GM10266 (cell line): Measurements from ENCODE around the gene MAD2L2.

Experiments
- DNase-seq: peaks from one replicate; pipeline ENCODE4 v3.0.0; 2012; ENCODE audit errors: extremely low spot score
- TF ChIP-seq, protein P1 (sequence below): IDR thresholded peaks from 2 replicates; pipeline ENCODE4 v1.5.1; 2012; ENCODE audit warnings: mild to moderate bottlenecking, low read depth; ENCODE audit not compliant: control insufficient read depth, insufficient read depth; ENCODE audit errors: missing control alignments

MAD2L2 gene

DNA sequence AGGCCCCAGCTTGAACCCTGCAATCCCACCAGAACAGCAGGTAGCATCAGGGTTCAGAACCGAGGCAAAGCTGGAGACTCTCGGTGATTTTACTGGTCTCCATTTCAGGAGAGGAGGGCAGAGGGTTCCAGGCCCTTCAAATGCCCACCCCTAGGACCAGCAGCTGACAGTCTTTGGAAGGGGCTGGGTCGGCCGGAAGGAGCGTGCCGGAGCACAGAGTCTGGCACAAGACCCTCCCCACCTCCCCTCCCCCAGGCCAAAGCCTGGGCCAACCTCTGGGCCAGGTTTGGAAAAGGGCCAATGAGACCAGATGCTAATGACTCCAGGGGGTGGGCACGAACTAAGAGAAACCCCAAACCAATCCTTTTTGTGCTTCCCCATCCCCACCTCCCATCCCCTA is 33.6 kb downstream of the MAD2L2 start:
- DNase-seq, result no peak
- TF ChIP-seq, protein P1, sequence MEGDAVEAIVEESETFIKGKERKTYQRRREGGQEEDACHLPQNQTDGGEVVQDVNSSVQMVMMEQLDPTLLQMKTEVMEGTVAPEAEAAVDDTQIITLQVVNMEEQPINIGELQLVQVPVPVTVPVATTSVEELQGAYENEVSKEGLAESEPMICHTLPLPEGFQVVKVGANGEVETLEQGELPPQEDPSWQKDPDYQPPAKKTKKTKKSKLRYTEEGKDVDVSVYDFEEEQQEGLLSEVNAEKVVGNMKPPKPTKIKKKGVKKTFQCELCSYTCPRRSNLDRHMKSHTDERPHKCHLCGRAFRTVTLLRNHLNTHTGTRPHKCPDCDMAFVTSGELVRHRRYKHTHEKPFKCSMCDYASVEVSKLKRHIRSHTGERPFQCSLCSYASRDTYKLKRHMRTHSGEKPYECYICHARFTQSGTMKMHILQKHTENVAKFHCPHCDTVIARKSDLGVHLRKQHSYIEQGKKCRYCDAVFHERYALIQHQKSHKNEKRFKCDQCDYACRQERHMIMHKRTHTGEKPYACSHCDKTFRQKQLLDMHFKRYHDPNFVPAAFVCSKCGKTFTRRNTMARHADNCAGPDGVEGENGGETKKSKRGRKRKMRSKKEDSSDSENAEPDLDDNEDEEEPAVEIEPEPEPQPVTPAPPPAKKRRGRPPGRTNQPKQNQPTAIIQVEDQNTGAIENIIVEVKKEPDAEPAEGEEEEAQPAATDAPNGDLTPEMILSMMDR, result no peak

DNA sequence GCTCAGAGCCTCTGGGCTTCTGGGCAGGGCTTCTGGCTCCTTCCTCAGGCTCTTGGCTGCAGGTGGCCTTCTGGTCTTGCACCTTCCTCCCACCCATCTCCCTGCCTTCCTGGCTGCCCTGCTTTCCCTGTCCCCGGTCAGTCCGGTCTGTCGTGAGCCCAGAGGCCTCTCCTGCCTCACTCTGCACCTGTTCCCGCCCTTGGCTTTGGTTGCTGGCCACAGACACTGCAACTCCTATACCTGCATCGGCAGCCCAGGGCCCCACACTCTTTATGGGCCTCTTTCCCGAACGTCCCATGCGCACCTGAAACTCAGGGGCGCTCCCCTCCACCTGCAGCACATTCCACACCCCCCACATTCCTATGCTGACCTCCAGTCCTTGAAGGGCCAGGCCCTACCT is 34.6 kb downstream of the MAD2L2 start:
- DNase-seq, result no peak
- TF ChIP-seq, protein P1, result no peak

DNA sequence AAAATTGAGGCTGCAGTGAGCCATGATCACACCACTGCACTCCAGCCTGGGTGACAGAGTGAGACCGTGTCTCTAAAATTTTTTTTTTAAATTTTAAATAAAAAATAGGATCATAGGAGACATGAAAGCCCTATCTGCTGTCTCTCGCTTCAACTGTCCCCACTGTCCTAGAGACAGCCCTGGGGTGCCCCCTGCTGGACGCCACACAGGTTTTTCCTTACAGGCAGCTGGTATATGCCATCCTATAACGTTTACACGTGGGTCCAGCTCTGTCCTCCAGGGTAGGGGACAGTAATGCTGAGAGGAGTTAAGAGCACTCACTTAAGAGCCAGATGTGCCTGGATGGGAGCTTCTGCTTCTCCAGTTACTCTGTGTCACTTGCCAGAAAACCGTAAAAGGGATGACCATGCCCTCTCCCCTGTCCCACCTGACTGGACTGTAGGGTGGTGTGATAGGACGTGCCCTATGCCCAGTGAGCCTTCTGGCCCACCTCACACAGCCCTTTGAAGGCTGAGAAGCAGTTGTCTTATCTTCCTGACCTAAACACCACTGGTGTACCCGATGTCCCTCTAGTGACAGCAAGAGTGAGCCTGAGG is 35.2 kb downstream of the MAD2L2 start:
- DNase-seq, result peak; percentile 72
- TF ChIP-seq, protein P1, result peak; percentile 92

DNA sequence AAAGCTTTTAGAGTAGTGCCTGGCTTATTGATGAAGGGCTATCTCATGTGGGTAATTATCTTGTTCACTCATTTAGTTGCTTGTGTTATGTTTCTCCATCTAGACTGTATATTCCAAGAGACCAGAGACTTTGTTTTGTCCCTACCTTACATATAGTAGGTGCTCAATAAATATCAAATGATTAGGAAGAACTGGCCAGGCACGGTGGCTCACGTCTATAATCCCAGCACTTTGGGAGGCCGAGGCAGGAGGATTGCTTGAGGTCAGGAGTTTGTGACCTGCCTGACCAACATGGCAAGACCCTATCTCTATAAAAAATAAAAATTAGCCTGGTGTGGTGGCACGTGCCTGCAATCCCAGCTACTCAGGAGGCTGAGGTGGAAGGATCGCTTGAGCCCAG is 35.7 kb downstream of the MAD2L2 start:
- TF ChIP-seq, protein P1, result no peak
- no peak for DNase-seq

DNA sequence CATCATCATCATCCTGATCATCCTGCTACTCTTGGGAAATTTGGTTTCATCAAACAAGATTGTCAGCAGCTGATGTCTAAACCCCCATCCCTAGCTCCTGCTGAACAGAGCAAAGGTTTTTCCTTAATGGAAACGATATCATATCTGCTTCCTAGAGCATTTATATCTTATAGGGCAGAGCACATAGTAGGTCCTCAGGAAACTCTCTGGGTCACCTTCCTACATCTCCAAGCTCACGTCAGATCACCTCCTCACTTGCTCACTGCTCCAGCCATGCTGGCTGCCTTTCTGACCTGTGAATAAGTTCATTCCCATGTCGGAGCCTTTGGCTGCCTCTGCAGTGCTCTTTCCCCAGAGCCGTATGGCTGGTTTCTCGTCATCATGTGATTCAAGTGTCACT is 37.2 kb downstream of the MAD2L2 start:
- TF ChIP-seq, protein P1, result no peak
- DNase-seq, result no peak

DNA sequence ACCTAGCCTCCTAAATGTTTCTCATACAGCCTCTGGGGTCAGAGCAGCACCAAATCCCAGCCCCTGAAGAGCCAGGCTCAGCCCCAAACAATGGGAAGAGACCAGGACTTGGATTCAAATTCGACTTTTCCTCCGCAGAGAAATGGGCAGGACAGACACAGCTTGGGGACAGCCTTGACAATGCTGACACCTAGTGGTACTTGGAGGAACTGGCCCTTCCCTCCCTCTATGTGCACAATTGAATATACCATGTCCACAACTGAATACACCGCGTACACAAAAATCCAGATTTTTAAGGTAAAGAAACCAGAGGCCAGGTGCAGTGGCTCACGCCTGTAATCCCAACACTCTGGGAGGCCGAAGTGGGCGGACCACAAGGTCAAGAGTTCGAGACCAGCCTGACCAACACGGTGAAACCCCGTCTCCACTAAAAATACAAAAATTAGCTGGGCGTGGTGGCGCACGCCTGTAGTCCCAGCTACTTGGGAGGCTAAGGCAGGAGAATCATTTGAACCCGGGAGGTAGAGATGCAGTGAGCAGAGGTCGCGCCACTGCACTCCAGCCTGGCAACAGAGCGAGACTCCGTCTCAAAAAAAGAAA is 38.4 kb downstream of the MAD2L2 start:
- peak; percentile 85 for DNase-seq
- TF ChIP-seq, protein P1, result peak; percentile 98

DNA sequence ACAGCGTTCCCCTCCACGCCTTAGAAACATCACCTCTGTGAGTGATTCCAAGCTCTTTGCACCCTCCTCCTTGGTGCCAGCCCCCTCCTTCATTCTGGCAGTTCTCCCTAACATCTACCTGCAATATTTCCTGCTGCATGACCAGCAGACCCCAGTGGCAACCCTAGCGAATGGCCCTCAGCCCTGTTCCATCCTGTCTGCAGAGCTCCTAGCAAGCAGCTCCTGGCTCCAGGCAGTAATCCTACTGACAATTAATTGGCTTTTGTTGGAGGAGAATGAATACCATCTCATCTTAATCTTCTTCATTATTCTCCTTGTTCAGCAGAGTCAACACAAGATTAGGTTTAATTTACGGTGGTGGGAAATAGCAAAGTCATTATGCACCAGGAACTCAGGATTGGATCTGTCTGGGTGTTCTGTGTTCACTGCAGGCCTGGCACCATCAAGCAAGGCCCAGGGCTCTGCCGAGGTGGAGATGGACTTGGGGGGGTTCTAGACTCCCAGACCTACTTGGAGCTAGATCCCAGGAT is 39.1 kb downstream of the MAD2L2 start:
- TF ChIP-seq, protein P1, result no peak
- no peak for DNase-seq
